Activated CD4-positive, CD25-positive, alpha-beta regulatory T cell treated with anti-CD3 and anti-CD28 coated beads, Interleukin-2, amount 50 U/mL, for 24 hours (primary cell): ENCODE data around the gene DBNDD1.

Experiments used
- ATAC-seq, 2 donors: fragments of 150-1000 bp; cut with Tn5 transposase; one replicate each; pipeline ENCODE4 v1.10.0; 2021; ENCODE audit warnings: mild to moderate bottlenecking in 1 of 2, moderate library complexity in 1 of 2

The DBNDD1 gene

GRCh38 chr16:90034504-90034903 is 15.2 kb upstream of the DBNDD1 start:
- no peak for ATAC-seq

GRCh38 chr16:90033387-90033786 is 14.1 kb upstream of the DBNDD1 start:
- ATAC-seq: no peak

- ATAC-seq: no peak
Observed at GRCh38 chr16:90032674-90033331, 13.5 kb upstream of the DBNDD1 start.

GRCh38 chr16:90031931-90032673 is 12.8 kb upstream of the DBNDD1 start:
- no peak for ATAC-seq

GRCh38 chr16:90031186-90031930 is 12.1 kb upstream of the DBNDD1 start:
- no peak for ATAC-seq

GRCh38 chr16:90028985-90029384 is 9.7 kb upstream of the DBNDD1 start:
- ATAC-seq: no peak

GRCh38 chr16:90027611-90028010 is 8.4 kb upstream of the DBNDD1 start:
- ATAC-seq: no peak

- no peak for ATAC-seq
Observed at GRCh38 chr16:90026135-90026534, 6.9 kb upstream of the DBNDD1 start.

- ATAC-seq: no peak
Observed at GRCh38 chr16:90023078-90023447, 3.8 kb upstream of the DBNDD1 start.

- ATAC-seq: peak; percentile 80 to 89
Observed at GRCh38 chr16:90022209-90023077, 3.2 kb upstream of the DBNDD1 start.

- ATAC-seq: no peak
Observed at GRCh38 chr16:90020838-90021382, 1.7 kb upstream of the DBNDD1 start.

- no peak for ATAC-seq
Observed at GRCh38 chr16:90020260-90020837, 1.1 kb upstream of the DBNDD1 start.

GRCh38 chr16:90019543-90020259 is 445 bp upstream of the DBNDD1 start:
- peak; percentile 34 to 41 for ATAC-seq

- no peak for ATAC-seq
Observed at GRCh38 chr16:90018297-90018651, 982 bp downstream of the DBNDD1 start.

GRCh38 chr16:90016339-90016950 is 2.8 kb downstream of the DBNDD1 start:
- no peak for ATAC-seq

- ATAC-seq: no peak
Observed at GRCh38 chr16:90015586-90016338, 3.5 kb downstream of the DBNDD1 start.

- ATAC-seq: no peak
Observed at GRCh38 chr16:90012991-90013745, 6.1 kb downstream of the DBNDD1 start.

GRCh38 chr16:90011908-90012501 is 7.3 kb downstream of the DBNDD1 start:
- ATAC-seq: no peak

- no peak for ATAC-seq
Observed at GRCh38 chr16:90011508-90011819, 7.8 kb downstream of the DBNDD1 start.
